Prostate gland (tissue), 2 donors: ENCODE measurements around the gene IL2RG. TPM values are rescaled to one million over a fixed set of nuclear protein-coding genes. Genes with fewer than 3 reads are reported as not detected.

Experiments
- DNase-seq: peaks from one replicate; pipeline ENCODE4 v3.0.0-alpha.2; 2019; ENCODE audit warnings: low spot score
- H3K27ac ChIP-seq, 2 donors: fragments of 200-600 bp; sonication (generic); 2 replicates each; pipeline ENCODE4 v1.5.1; 2017 to 2019
- H3K27me3 ChIP-seq: fragments of 200-600 bp; sonication (generic); replicated peaks from 2 replicates; pipeline ENCODE4 v1.5.1; 2019; ENCODE audit not compliant: insufficient read depth
- H3K36me3 ChIP-seq, 2 donors: fragments of 200-600 bp; sonication (generic); 1 replicate in 1 of 2; 2 replicates in 1 of 2; pipeline versions ENCODE4 v1.5.1 to v1.8.1; 2017 to 2019
- H3K4me1 ChIP-seq: fragments of 200-600 bp; sonication (generic); replicated peaks from 2 replicates; pipeline ENCODE4 v1.5.1; 2019
- H3K4me3 ChIP-seq, 2 donors: fragments of 200-600 bp; sonication (generic); 2 replicates each; pipeline ENCODE4 v1.5.1; 2017 to 2019
- H3K9me3 ChIP-seq: fragments of 200-600 bp; sonication (generic); 2 replicates; pipeline ENCODE4 v1.5.1; 2017
- CTCF ChIP-seq, 4 experiments: fragments of 200-600 bp in 2 of 4; fragments of 450-650 bp in 2 of 4; sonication (generic) in 2 of 4; IDR thresholded peaks; 1 replicate in 3 of 4; 2 replicates in 1 of 4; pipeline ENCODE4 v1.5.1; 2016 to 2019; ENCODE audit warnings: antibody characterized with exemption in 4 of 4, mild to moderate bottlenecking in 2 of 4, moderate library complexity in 2 of 4
- POLR2A ChIP-seq: fragments of 450-650 bp; IDR thresholded peaks from one replicate; pipeline ENCODE4 v1.6.1; 2016; ENCODE audit warnings: antibody characterized with exemption, mild to moderate bottlenecking
- POLR2AphosphoS5 ChIP-seq: sonication (generic); formaldehyde crosslinking; IDR thresholded peaks from one replicate; pipeline ENCODE4 v1.6.1; 2017; ENCODE audit warnings: antibody characterized with exemption
- WGBS: methylation state at CpG from one replicate; pipeline ENCODE4 v1.1.5; 2018; 5-methylcytosine and 5-hydroxymethylcytosine counted together
- intact Hi-C: fragments of 100-400 bp; cut with DNase I; formaldehyde crosslinking; loops from one replicate; pipeline ENCODE4 v1.14.2; 2022
- total RNA-seq, 2 donors: library from RNA; depleted of rRNA; stranded (reverse); fragments of >200 nt; gene quantifications; one replicate each; pipeline ENCODE4 v1.1.0, GENCODE V29; 2016

IL2RG gene
- total RNA-seq, 2 donors from 2014 or later = 0.73 to 2.8 TPM

GRCh38 chrX:71118985-71119535, 7.7 kb upstream of the IL2RG start:
- no peaks in the 10 kb centered on the region for H3K9me3 ChIP-seq
- intact Hi-C loops = no loop called here
- H3K36me3 ChIP-seq = no peaks in the 10 kb centered on the region
- no peaks in the 10 kb centered on the region for H3K27me3 ChIP-seq
- TF ChIP-seq CTCF (IDR thresholded peaks at IDR 0.05) (no peak), POLR2AphosphoS5 (no peak), POLR2A (no peak)
- WGBS = 1% methylated on average over 14 of the region's 17 CpGs
- H3K4me1 ChIP-seq = no peaks in the 10 kb centered on the region
- DNase-seq = no peak
- H3K4me3 ChIP-seq = peak overlapping the region; percentile 46 to 50
- peak overlapping the region; percentile 80 to 87 for H3K27ac ChIP-seq

- H3K27me3 ChIP-seq = no peaks in the 10 kb centered on the region
- WGBS = 1% methylated on average over 37 of the region's 56 CpGs
- intact Hi-C loops = no loop called here
- H3K36me3 ChIP-seq = no peaks in the 10 kb centered on the region
- H3K4me3 ChIP-seq = peak within 1 kb of the TSS; percentile 46 to 50
- H3K27ac ChIP-seq = peak within 1 kb of the TSS; percentile 80 to 87
- no peaks in the 10 kb centered on the region for H3K9me3 ChIP-seq
- H3K4me1 ChIP-seq = no peaks in the 10 kb centered on the region
- TF ChIP-seq POLR2AphosphoS5 (peak; percentile 59), POLR2A (peak; percentile 34), CTCF (IDR thresholded peaks at IDR 0.05) (no peak)
- DNase-seq = peak; percentile 77
Observed at GRCh38 chrX:71118032-71118984, 6.9 kb upstream of the IL2RG start, which contains the start of gene MED12. MED12 (plus strand) TSS chrX:71118596; CDS start chrX:71118755, 159 bp downstream.

- Histone ChIP-seq H3K9me3 (no peaks in the 10 kb centered on the region), H3K4me3 (no peak overlapping the region), H3K4me1 (no peaks in the 10 kb centered on the region), H3K27me3 (no peaks in the 10 kb centered on the region), H3K27ac (no peak overlapping the region), H3K36me3 (no peaks in the 10 kb centered on the region)
- TF ChIP-seq CTCF (IDR thresholded peaks at IDR 0.05) = no peak
- no peak for TF ChIP-seq POLR2A
- no peak for TF ChIP-seq POLR2AphosphoS5
- no peak for DNase-seq
- WGBS = 82% methylated on average over 10 of the region's 10 CpGs
- intact Hi-C loops = no loop called here
Observed at GRCh38 chrX:71117358-71117757, 6.0 kb upstream of the IL2RG start.

- 67% methylated on average over 5 of the region's 5 CpGs for WGBS
- Histone ChIP-seq H3K4me3 (no peak overlapping the region), H3K36me3 (no peaks in the 10 kb centered on the region), H3K9me3 (no peaks in the 10 kb centered on the region), H3K4me1 (no peaks in the 10 kb centered on the region), H3K27me3 (no peaks in the 10 kb centered on the region), H3K27ac (no peak overlapping the region)
- intact Hi-C loops = no loop called here
- TF ChIP-seq POLR2AphosphoS5 (no peak), CTCF (IDR thresholded peaks at IDR 0.05) (no peak), POLR2A (no peak)
- no peak for DNase-seq
Observed at GRCh38 chrX:71111921-71112431, 599 bp upstream of the IL2RG start.
